GM23338 (cell line): ENCODE data around the gene NTM. TPM values are rescaled to one million over a fixed set of nuclear protein-coding genes. Genes with fewer than 3 reads are reported as not detected.

Source experiments
- ATAC-seq: fragments of 200-7000 bp; cut with Tn5 transposase; 3 replicates; pipeline ENCODE4 v1.9.1; 2020
- DNase-seq: peaks from one replicate; pipeline ENCODE4 v3.0.0-alpha.2; 2015; ENCODE audit warnings: low spot score
- H2AFZ ChIP-seq: fragments of 200-600 bp; sonication (generic); 2 replicates; pipeline ENCODE4 v1.8.0; 2016; ENCODE audit warnings: antibody characterized with exemption, mild to moderate bottlenecking, moderate library complexity
- H3F3A ChIP-seq: fragments of 200-600 bp; sonication (generic); replicated peaks from 2 replicates; pipeline ENCODE4 v1.8.0; 2017; ENCODE audit warnings: antibody characterized with exemption, mixed run types, low read depth
- H3K27ac ChIP-seq: fragments of 200-600 bp; sonication (generic); 2 replicates; pipeline ENCODE4 v1.6.1; 2016; ENCODE audit warnings: low read depth
- H3K27me3 ChIP-seq: fragments of 200-600 bp; sonication (generic); 2 replicates; pipeline ENCODE4 v1.8.0; 2016; ENCODE audit warnings: mild to moderate bottlenecking, mixed run types, moderate library complexity; ENCODE audit not compliant: insufficient read depth
- H3K36me3 ChIP-seq: fragments of 200-600 bp; sonication (generic); 2 replicates; pipeline ENCODE4 v1.8.0; 2016; ENCODE audit warnings: mild to moderate bottlenecking; ENCODE audit not compliant: insufficient read depth
- H3K4me1 ChIP-seq: fragments of 200-600 bp; sonication (generic); 2 replicates; pipeline ENCODE4 v1.8.0; 2016; ENCODE audit warnings: mild to moderate bottlenecking, moderate library complexity; ENCODE audit not compliant: insufficient read depth
- H3K4me2 ChIP-seq: fragments of 200-600 bp; sonication (generic); 2 replicates; pipeline ENCODE4 v1.7.1; 2017; ENCODE audit warnings: mixed run types
- H3K4me3 ChIP-seq: fragments of 200-600 bp; sonication (generic); 2 replicates; pipeline ENCODE4 v1.6.1; 2016; ENCODE audit warnings: mixed run types
- H3K79me2 ChIP-seq: fragments of 200-600 bp; sonication (generic); replicated peaks from 2 replicates; pipeline ENCODE4 v1.8.0; 2017; ENCODE audit warnings: mild to moderate bottlenecking; ENCODE audit not compliant: insufficient read depth
- H3K9me2 ChIP-seq: fragments of 200-600 bp; sonication (generic); 2 replicates; pipeline ENCODE4 v1.8.0; 2017; ENCODE audit not compliant: insufficient read depth
- H4K20me1 ChIP-seq: fragments of 200-600 bp; sonication (generic); replicated peaks from 2 replicates; pipeline ENCODE4 v1.8.0; 2017; ENCODE audit warnings: mild to moderate bottlenecking; ENCODE audit not compliant: insufficient read depth
- H3K27ac Mint-ChIP-seq: 2 replicates; pipeline ENCODE4 v1.8.0; 2020; ENCODE audit warnings: inconsistent platforms, mild to moderate bottlenecking, moderate library complexity, mixed read lengths
- H3K27me3 Mint-ChIP-seq: 3 replicates; pipeline ENCODE4 v1.8.0; 2022; ENCODE audit warnings: low read depth, mild to moderate bottlenecking, moderate library complexity, mixed read lengths, inconsistent platforms; ENCODE audit not compliant: insufficient read depth, poor library complexity
- H3K36me3 Mint-ChIP-seq: 3 replicates; pipeline ENCODE4 v1.8.0; 2021; ENCODE audit warnings: low read depth, mild to moderate bottlenecking, inconsistent platforms, moderate library complexity, mixed read lengths
- H3K4me1 Mint-ChIP-seq: 3 replicates; pipeline ENCODE4 v1.8.0; 2020; ENCODE audit warnings: mild to moderate bottlenecking, inconsistent platforms, mixed read lengths
- H3K4me3 Mint-ChIP-seq: 3 replicates; pipeline ENCODE4 v1.8.0; 2021; ENCODE audit warnings: moderate library complexity, mild to moderate bottlenecking, inconsistent platforms, mixed read lengths
- H3K9me3 Mint-ChIP-seq: 3 replicates; pipeline ENCODE4 v1.8.0; 2020; ENCODE audit warnings: moderate library complexity, mild to moderate bottlenecking, inconsistent platforms, mixed read lengths
- CREB1 ChIP-seq: fragments of 250-450 bp; sonication (Bioruptor Pico); IDR thresholded peaks from 2 replicates; pipeline ENCODE4 v1.5.0; 2020; ENCODE audit warnings: low read depth, mild to moderate bottlenecking, moderate library complexity
- EZH2 ChIP-seq: fragments of 200-600 bp; sonication (generic); IDR thresholded peaks from one replicate; pipeline ENCODE4 v1.8.0; 2017; ENCODE audit warnings: antibody characterized with exemption, mild to moderate bottlenecking, low read depth; ENCODE audit not compliant: unreplicated experiment
- EZH2phosphoT487 ChIP-seq: fragments of 200-600 bp; sonication (generic); IDR thresholded peaks from one replicate; pipeline ENCODE4 v1.8.1; 2018; ENCODE audit warnings: antibody characterized with exemption; ENCODE audit not compliant: unreplicated experiment
- JUNB ChIP-seq: IDR thresholded peaks from one replicate; pipeline ENCODE4 v1.6.1; 2016; ENCODE audit warnings: antibody characterized with exemption; ENCODE audit not compliant: unreplicated experiment
- NANOG ChIP-seq: IDR thresholded peaks from 2 replicates; pipeline ENCODE4 v1.6.1; 2016; ENCODE audit warnings: antibody characterized with exemption, borderline replicate concordance
- POLR2AphosphoS5 ChIP-seq: IDR thresholded peaks from 2 replicates; pipeline ENCODE4 v1.6.1; 2016; ENCODE audit warnings: antibody characterized with exemption, low read depth
- STAT1 ChIP-seq: IDR thresholded peaks from one replicate; pipeline ENCODE4 v1.6.1; 2016; ENCODE audit warnings: antibody characterized with exemption; ENCODE audit not compliant: unreplicated experiment
- ZNF114 ChIP-seq: fragments of 250-450 bp; sonication (Bioruptor Pico); IDR thresholded peaks from 2 replicates; pipeline ENCODE4 v1.5.0; 2020; ENCODE audit warnings: mild to moderate bottlenecking, moderate library complexity
- ZNF331 ChIP-seq: fragments of 250-450 bp; sonication (Bioruptor Pico); IDR thresholded peaks from 2 replicates; pipeline ENCODE4 v1.5.0; 2020; ENCODE audit warnings: low read depth, mild to moderate bottlenecking, moderate library complexity
- polyA plus RNA-seq: library from polyadenylated mRNA; unstranded; fragments of >200 nt; fragmentation: Nextera tagmentation; extraction: Ambion mirVana; gene quantifications from 2 replicates; pipeline ENCODE4 v1.2.1, GENCODE V29; 2016
- total RNA-seq: library from RNA; depleted of rRNA; stranded (reverse); fragments of >200 nt; shearing (Covaris generic); gene quantifications from 2 replicates; pipeline ENCODE4 v1.2.3, GENCODE V29; 2014
- TF ChIP-seq, protein P1 (sequence below): IDR thresholded peaks from one replicate; pipeline ENCODE4 v1.6.1; 2018; ENCODE audit warnings: antibody characterized with exemption; ENCODE audit not compliant: unreplicated experiment
- TF ChIP-seq, protein P2 (sequence below): IDR thresholded peaks from 2 replicates; pipeline ENCODE4 v1.6.1; 2016; ENCODE audit warnings: antibody characterized with exemption
- TF ChIP-seq, protein P3 (sequence below), 2 experiments: fragments of 200-600 bp in 1 of 2; sonication (generic) in 1 of 2; conservative IDR thresholded peaks; 2 replicates each; pipeline versions ENCODE4 v1.5.1 to v1.6.1; 2016 to 2017; ENCODE audit warnings: antibody characterized with exemption in 2 of 2, low read depth in 2 of 2, mild to moderate bottlenecking in 2 of 2, moderate library complexity in 1 of 2
- TF ChIP-seq, protein P4 (sequence below): fragments of 250-450 bp; sonication (Bioruptor Pico); IDR thresholded peaks from 2 replicates; pipeline ENCODE4 v1.5.0; 2020; ENCODE audit warnings: mild to moderate bottlenecking, moderate library complexity

NTM gene
- total and polyA plus RNA-seq, 2 experiments from 2014 or later, result 10.6 to 14.6 TPM

DNA sequence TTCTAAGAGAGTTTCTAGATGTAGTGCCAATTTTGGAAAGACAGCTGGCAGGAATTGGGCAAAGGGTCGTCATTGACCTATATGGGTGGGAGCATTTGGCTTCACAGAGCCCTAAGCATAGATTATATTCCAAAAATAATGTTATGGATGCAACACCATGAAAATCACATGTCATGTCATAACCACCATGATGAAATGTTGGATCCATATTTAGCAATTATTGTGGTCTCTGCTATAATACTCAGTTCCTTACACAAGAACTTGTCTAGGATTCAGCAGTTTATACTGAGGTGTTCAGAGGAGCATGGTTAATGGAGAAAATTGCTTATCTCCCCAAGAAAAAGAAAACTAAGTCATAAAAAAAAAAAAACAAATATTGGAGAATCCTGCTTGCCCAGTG is 31.6 kb downstream of the NTM start:
- DNase-seq (no peak), ATAC-seq (no peak)
- Mint-ChIP-seq H3K9me3 (no peaks in the 10 kb centered on the region), H3K4me1 (no peaks in the 10 kb centered on the region), H3K36me3 (no peaks in the 10 kb centered on the region), H3K27ac (no peak overlapping the region), H3K4me3 (no peak overlapping the region), H3K27me3 (no peaks in the 10 kb centered on the region)
- Histone ChIP-seq H3K4me1 (no peaks in the 10 kb centered on the region), H3K4me2 (no peak overlapping the region), H3K36me3 (no peaks in the 10 kb centered on the region), H2AFZ (no peak overlapping the region), H4K20me1 (no peaks in the 10 kb centered on the region), H3K4me3 (no peak overlapping the region), H3F3A (no peaks in the 10 kb centered on the region), H3K27ac (no peak overlapping the region), H3K79me2 (no peaks in the 10 kb centered on the region), H3K9me2 (no peaks in the 10 kb centered on the region), H3K27me3 (no peaks in the 10 kb centered on the region)
- TF ChIP-seq ZNF114 (no peak), EZH2phosphoT487 (no peak), ZNF331 (CRISPR knock-in tag) (no peak), JUNB (no peak), POLR2AphosphoS5 (no peak), NANOG (no peak), STAT1 (no peak), CREB1 (CRISPR knock-in tag) (no peak), EZH2 (no peak)
- TF ChIP-seq, protein P1, sequence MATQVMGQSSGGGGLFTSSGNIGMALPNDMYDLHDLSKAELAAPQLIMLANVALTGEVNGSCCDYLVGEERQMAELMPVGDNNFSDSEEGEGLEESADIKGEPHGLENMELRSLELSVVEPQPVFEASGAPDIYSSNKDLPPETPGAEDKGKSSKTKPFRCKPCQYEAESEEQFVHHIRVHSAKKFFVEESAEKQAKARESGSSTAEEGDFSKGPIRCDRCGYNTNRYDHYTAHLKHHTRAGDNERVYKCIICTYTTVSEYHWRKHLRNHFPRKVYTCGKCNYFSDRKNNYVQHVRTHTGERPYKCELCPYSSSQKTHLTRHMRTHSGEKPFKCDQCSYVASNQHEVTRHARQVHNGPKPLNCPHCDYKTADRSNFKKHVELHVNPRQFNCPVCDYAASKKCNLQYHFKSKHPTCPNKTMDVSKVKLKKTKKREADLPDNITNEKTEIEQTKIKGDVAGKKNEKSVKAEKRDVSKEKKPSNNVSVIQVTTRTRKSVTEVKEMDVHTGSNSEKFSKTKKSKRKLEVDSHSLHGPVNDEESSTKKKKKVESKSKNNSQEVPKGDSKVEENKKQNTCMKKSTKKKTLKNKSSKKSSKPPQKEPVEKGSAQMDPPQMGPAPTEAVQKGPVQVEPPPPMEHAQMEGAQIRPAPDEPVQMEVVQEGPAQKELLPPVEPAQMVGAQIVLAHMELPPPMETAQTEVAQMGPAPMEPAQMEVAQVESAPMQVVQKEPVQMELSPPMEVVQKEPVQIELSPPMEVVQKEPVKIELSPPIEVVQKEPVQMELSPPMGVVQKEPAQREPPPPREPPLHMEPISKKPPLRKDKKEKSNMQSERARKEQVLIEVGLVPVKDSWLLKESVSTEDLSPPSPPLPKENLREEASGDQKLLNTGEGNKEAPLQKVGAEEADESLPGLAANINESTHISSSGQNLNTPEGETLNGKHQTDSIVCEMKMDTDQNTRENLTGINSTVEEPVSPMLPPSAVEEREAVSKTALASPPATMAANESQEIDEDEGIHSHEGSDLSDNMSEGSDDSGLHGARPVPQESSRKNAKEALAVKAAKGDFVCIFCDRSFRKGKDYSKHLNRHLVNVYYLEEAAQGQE, result no peak
- TF ChIP-seq, protein P2, sequence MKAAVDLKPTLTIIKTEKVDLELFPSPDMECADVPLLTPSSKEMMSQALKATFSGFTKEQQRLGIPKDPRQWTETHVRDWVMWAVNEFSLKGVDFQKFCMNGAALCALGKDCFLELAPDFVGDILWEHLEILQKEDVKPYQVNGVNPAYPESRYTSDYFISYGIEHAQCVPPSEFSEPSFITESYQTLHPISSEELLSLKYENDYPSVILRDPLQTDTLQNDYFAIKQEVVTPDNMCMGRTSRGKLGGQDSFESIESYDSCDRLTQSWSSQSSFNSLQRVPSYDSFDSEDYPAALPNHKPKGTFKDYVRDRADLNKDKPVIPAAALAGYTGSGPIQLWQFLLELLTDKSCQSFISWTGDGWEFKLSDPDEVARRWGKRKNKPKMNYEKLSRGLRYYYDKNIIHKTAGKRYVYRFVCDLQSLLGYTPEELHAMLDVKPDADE, result no peak
- TF ChIP-seq, protein P3, sequence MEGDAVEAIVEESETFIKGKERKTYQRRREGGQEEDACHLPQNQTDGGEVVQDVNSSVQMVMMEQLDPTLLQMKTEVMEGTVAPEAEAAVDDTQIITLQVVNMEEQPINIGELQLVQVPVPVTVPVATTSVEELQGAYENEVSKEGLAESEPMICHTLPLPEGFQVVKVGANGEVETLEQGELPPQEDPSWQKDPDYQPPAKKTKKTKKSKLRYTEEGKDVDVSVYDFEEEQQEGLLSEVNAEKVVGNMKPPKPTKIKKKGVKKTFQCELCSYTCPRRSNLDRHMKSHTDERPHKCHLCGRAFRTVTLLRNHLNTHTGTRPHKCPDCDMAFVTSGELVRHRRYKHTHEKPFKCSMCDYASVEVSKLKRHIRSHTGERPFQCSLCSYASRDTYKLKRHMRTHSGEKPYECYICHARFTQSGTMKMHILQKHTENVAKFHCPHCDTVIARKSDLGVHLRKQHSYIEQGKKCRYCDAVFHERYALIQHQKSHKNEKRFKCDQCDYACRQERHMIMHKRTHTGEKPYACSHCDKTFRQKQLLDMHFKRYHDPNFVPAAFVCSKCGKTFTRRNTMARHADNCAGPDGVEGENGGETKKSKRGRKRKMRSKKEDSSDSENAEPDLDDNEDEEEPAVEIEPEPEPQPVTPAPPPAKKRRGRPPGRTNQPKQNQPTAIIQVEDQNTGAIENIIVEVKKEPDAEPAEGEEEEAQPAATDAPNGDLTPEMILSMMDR (conservative IDR thresholded peaks at IDR 0.05; ENCODE audit: low read depth in 2 of 2), result no peak
- TF ChIP-seq, protein P4, sequence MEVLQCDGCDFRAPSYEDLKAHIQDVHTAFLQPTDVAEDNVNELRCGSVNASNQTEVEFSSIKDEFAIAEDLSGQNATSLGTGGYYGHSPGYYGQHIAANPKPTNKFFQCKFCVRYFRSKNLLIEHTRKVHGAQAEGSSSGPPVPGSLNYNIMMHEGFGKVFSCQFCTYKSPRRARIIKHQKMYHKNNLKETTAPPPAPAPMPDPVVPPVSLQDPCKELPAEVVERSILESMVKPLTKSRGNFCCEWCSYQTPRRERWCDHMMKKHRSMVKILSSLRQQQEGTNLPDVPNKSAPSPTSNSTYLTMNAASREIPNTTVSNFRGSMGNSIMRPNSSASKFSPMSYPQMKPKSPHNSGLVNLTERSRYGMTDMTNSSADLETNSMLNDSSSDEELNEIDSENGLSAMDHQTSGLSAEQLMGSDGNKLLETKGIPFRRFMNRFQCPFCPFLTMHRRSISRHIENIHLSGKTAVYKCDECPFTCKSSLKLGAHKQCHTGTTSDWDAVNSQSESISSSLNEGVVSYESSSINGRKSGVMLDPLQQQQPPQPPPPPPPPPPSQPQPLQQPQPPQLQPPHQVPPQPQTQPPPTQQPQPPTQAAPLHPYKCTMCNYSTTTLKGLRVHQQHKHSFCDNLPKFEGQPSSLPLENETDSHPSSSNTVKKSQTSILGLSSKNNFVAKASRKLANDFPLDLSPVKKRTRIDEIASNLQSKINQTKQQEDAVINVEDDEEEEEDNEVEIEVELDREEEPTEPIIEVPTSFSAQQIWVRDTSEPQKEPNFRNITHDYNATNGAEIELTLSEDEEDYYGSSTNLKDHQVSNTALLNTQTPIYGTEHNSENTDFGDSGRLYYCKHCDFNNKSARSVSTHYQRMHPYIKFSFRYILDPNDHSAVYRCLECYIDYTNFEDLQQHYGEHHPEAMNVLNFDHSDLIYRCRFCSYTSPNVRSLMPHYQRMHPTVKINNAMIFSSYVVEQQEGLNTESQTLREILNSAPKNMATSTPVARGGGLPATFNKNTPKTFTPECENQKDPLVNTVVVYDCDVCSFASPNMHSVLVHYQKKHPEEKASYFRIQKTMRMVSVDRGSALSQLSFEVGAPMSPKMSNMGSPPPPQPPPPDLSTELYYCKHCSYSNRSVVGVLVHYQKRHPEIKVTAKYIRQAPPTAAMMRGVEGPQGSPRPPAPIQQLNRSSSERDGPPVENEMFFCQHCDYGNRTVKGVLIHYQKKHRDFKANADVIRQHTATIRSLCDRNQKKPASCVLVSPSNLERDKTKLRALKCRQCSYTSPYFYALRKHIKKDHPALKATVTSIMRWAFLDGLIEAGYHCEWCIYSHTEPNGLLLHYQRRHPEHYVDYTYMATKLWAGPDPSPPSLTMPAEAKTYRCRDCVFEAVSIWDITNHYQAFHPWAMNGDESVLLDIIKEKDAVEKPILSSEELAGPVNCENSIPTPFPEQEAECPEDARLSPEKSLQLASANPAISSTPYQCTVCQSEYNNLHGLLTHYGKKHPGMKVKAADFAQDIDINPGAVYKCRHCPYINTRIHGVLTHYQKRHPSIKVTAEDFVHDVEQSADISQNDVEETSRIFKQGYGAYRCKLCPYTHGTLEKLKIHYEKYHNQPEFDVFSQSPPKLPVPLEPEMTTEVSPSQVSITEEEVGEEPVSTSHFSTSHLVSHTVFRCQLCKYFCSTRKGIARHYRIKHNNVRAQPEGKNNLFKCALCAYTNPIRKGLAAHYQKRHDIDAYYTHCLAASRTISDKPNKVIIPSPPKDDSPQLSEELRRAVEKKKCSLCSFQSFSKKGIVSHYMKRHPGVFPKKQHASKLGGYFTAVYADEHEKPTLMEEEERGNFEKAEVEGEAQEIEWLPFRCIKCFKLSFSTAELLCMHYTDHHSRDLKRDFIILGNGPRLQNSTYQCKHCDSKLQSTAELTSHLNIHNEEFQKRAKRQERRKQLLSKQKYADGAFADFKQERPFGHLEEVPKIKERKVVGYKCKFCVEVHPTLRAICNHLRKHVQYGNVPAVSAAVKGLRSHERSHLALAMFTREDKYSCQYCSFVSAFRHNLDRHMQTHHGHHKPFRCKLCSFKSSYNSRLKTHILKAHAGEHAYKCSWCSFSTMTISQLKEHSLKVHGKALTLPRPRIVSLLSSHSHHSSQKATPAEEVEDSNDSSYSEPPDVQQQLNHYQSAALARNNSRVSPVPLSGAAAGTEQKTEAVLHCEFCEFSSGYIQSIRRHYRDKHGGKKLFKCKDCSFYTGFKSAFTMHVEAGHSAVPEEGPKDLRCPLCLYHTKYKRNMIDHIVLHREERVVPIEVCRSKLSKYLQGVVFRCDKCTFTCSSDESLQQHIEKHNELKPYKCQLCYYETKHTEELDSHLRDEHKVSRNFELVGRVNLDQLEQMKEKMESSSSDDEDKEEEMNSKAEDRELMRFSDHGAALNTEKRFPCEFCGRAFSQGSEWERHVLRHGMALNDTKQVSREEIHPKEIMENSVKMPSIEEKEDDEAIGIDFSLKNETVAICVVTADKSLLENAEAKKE, result no peak
